ENCODE results near the gene UBE2J2.

UBE2J2 gene

DNA sequence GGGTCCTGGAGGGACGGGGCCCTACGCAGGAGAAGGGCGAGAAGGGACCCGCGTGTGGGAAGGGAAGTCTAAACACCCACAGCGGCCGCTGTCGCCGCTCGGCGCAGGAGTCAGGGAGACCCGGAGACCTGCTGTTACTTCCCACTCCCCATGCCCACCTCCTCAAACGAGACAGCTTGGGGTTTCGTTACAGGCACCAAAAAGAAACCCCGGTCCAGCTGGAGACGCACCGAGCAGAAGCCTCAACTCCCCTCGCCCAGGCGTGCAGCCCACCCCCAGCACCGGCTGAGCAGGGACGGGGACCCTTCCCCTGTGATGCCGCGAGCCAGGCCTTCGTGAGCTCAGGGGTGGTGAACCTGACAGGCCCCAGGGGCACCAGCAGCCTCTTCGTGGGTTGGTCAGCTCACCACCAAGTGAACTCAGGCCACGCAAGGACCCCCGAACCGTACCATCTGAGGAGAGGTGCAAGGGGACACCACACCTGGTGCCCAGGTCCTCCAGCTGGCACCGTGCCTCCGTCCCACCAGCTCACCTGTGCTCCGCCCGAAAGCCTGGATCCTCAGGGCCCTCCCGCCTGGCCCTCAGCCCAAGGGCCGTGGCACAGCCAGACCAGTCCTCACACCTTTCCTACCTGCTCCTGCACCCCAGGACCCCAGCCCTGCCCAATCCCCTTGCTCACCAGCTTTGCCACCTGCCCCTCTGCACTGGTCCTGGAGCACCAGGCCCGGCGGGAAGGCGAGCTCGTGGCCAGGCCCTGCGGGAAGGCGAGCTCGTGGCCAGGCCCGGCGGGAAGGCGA is 46.9 kb downstream of the UBE2J2 start:
- no peak for DNase-seq (ENCODE audit: low read depth)

DNA sequence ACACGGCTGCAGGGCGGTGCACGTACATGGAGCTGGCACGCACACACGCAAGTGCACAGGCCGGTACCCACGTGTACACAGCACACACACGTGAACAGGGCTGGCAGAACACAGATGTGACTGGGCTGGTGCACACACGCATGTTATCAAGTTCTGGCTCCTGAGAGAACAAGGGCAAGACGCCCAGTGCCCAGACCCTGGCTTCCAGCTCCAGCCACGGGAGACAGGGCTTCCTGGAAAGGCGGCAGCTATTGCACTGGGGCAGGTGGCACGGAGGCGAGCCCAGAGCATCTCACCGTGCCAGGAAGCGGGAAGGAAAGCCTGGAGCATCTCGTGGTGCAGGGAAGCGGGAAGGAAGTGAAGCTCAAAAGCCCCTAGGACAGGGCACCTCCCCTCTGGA is 47.7 kb downstream of the UBE2J2 start:
- no peak for DNase-seq (ENCODE audit: low read depth)

DNA sequence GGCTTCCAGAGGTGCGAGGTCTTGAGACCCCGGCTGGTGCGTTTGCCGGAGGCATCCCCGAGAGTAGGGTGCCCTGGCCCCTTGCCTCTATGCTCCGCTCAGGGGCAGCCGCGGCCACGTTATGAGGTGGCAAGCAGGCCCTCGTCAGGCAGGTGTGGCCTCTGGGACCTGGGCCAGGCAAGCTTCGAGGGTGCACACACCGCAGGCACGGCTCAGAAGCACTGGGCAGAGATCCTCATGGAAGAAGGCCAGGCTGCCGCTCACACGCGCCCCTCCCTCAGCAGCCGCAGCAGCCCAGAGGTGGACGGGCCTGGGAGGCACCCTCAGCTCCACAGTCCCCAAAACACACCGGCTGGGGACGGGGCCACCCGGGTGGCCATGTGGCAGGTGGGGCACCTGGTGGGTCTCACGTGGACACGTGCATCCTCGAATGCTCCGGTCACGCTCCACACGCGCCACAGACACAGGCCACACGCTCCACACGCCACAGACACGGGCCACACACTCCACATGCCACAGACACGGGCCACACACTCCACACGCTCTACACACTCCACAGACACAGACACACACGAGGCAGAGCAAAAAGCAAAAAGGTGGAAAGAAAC is 48.3 kb downstream of the UBE2J2 start:
- DNase-seq (ENCODE audit: low read depth) = no peak

DNA sequence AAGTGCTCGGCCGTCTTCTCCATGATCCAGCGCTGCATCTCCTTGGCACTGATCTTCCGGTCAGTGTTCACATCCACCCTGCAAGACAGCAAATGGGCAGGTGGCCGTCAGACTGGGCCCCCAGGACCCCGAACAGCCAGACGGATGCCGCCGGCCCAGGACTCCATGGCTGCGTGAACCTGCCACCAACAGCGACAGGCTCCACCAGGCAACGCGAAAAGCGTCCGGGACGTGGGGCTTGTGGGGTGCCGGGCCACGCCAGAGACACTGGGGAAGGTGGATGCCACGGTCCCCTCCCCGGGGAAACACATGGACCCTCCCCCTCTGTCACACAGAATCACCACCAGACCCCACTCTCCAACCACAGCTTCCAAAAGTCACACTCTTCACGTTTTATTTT is 49.8 kb downstream of the UBE2J2 start:
- DNase-seq (ENCODE audit: low read depth) = no peak

DNA sequence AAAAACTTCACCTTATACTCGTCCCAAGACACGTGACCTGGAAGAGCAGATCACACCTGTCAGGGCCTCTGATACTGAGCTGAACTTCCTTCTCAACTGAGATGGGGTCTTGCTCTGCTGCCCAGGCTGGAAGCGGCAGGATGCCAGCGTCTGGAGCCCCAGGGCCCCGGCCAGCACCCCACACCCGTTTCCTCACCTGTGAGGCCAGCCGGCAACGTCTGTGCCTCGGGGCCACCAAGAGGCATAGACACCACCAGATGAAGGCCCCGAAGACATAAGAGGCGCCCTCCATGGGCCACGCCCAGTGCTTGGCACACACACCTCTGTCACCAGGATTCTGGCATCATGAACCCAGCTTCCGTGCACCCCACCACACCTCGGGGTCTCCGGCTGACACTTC is 50.3 kb downstream of the UBE2J2 start:
- no peak for DNase-seq (ENCODE audit: low read depth)

DNA sequence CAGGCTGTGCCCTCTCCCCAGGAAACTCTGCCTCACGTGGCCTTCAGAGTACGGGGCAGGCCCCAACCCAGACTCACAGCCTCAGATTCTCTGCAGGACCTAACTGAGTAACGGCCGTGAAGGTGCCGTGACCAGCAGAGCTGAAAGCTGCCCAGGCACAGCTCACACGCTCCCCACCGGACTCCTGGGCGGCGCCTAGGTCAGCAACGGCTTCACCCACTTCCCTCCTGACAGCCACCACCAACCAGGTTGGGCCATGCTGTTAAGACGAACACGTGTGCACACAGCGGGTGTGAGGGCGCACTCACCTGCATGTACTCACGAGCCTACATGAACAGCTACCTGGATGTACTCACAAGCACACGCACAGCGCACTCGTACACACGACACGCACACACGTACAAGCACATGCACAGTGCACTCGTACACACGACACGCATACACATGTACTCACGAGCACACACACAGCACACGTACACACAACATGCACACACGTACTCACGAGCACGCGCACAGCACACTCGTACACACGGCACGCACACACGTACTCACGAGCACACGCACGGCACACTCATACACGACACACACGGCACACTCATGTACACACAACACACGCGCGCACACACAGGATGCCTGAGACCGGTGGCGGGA is 51.0 kb downstream of the UBE2J2 start:
- no peak for DNase-seq (ENCODE audit: low read depth)

DNA sequence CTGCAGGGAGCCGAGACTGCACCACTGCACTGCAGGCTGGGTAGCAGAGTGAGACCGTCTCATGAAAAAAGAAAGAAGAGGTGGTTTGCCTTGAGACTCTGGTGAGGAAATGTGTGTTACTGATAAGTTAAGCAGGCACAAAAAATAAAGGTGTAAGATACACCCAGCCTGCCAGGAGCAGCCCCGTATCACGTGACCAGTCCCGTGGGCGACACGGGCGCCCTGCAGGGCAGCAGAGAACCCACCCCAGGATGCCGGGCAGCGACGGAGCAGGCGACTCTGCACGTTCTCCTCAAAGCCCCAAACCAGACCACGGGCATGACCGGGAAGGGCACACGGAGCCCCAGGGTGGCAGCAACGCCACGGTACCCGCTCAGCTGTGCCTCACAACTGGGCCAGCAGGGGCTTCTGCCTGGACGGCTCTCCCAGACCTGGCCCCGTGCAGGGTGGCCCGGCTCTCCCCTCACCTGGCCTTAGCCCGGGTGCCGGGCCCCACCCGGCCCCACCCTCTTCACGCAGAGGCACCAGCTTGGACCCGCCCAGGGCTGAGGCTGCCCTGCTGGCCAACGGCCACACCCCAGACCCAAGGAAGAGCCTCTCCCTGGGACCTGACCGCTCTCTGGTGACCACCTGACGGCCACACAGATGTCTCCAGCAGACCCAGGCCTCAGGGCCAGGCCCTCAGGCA is 51.6 kb downstream of the UBE2J2 start:
- DNase-seq (ENCODE audit: low read depth) = no peak

DNA sequence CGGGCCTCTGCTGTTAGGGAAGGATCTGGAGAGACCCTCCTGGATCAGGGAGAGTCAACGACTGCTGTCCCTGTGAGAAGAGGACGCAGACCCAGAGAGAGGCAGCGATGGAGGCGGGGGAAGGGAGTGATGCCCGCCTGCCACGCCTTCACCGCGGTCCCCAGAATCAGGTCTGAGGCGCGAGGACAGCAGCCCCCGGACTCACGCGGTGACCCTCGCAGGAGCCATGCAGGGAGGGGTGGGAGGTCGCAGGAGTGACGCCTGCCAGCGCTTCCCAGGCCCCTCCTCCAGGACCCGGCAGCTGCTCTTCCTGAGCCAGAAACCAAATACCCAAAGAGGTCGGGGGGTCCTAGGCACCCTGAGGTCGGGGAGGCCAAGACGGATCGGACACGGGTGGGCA is 53.5 kb downstream of the UBE2J2 start:
- DNase-seq (ENCODE audit: low read depth) = no peak

DNA sequence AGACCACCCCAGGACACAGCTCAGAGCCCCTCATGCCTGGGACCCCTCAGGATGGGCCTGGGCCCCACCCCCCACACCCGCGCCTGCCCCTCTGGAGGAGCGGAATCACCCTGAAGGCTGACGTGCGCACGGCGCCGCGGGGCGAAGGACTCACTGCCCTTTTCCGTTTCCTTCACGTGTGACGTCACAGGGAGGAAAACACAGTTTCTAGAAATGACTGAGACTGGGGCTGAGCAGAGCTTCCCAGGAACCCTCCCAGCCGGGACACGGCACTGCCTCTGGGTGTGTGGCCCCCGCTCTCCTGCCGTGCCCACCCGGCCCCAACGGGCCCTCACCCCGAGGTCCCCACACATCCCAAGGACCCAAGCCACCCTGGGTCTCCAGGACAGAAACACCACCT is 54.3 kb downstream of the UBE2J2 start:
- DNase-seq (ENCODE audit: low read depth) = no peak

DNA sequence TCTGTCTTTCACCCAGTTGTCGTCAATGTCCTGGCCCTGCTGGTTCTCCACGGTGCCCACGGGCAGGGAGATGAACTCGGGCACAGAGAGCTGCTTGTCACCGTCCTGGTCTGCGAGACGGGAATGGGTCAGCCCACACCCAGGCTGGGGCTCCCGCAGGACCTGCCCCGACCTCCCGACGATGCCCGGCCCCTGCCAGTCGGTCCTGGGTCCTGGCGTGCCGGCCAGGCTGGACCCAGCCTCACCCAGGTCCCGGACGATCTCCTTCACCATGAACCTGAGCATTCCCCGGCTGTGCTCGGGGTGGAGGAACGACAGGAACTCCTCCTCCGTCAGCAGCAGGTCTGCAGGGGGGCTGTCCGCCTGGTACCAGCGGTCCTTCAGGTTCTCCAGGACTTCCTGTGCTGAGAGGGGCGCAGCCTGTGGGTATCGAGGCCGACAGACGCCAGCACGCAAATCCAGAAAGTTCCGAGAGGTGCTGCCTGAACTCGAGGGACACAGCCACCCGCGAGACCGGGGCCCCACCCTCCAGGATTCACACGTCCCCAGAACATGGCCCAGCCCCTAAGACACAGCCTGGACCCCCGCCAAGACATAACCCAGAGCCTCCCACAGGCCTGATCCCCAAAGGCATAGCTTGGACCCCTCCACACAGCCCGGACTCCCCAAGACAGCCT is 55.0 kb downstream of the UBE2J2 start:
- DNase-seq (ENCODE audit: low read depth) = no peak

DNA sequence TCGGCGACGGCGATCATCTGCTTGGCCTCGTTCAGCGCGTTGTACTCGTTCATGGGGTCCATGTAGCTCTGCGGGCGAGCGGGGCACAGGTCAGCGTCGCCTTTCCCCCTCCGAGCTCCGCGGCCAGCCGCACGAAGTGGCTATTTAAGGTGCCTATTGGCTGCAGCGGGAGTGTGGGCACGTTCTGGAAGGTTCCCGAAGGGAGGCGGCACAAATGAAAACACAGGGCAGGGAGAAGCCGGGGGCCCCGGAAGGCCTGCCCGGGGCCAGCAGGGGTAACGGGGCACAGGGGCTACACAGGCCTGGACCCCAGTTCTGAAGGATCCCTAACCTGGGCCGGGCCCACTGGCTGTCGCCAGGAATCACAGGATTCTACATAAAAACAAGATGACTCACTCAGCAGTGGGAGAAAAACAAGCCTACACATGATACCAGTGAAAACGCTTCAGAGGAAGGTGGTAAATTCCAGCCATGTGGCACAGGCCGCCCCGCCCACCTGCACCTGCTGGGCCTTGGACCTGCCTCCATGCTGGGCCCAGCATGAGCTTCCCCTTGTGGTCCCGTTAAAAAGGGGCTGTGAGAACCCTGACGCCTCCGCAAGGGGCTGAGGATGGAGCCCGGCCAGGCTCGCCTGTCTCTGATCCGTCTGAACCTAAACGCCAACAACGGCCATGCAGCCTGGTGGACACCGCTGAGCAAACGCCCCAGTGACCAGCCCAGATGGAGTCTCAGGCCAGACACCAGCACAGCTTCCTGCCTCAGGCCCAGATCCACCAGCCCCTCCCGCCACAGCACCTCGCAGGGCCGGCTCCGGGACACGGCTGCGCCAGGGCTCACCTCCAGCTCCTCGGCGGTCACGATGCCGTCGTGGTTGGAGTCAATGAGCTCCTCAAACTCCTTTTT is 55.8 kb downstream of the UBE2J2 start:
- no peak for DNase-seq (ENCODE audit: low read depth)

DNA sequence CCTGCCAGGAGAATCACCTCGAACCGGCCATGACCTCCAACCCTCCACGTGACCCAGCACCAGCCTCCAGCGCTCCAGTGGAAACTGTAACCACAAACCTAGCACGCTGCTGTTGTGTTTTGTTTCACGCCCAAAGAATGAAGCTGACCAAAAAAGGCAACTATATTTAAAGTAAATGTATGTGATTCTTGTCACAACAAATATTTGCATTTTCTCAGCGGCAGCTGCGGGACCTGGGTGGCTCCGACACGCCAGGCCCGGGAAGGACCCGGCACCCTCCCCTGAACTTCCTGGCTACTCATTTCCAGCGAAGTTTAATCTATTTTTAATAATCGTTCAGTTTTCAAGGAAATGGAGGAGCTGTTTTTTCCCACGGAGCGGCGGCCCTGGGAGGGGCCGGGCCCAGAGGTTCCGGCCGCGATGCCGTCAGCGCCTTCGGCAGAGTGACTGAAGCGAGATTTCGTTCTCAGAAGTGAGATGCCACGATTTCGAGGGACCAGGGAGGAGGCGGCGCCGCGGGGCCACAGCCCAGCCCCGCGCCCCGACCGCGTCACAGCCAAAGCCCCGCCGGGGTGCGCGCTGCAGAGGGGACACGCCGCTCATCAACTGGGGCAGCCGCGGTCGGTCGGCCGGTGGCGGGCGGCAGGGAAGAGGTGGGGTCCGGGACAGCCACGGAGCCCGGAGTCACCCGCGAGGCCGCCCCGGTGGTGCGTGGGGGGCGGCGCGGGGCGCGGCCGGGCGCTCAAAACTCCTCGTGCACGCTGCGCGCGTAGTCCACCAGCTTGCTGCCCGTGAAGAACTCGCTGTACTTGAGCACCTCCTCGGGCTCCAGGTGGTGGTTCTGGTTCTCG is 56.7 kb downstream of the UBE2J2 start:
- no peak for DNase-seq (ENCODE audit: low read depth)

DNA sequence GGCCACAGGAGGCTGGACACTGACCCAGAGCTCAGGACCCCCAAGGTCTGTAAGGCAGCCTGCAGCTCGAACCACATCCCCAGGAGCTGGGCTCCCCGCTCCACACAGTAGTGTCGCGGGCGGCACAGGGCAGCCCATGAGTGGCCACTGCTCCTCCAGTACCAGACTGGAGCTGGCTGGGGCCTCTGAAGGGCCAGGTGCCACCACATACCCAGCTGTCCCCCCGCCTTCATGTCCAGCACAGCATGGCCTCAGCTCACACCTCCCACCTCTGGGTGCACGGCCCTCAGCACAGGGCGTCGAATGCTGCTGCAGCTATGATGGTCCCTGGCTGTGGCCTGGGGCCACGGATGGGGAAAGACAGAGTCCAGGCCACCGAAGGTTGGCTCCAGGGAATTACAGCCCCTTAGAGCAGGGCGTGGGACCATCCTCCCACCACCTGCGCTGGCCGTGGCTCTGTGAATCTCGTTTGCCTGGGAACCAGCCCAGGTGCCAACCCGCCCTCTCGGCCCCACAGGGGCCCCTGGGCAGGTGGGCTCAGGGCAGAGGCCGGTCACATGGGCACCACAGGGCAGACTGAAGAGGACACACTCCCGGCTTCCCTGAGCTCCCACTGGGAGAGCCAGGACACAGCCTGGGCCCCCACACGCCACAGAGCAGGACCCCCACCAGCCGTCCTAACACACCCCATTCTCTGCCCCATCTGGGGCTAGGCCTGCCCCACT is 57.6 kb downstream of the UBE2J2 start:
- DNase-seq (ENCODE audit: low read depth) = no peak

DNA sequence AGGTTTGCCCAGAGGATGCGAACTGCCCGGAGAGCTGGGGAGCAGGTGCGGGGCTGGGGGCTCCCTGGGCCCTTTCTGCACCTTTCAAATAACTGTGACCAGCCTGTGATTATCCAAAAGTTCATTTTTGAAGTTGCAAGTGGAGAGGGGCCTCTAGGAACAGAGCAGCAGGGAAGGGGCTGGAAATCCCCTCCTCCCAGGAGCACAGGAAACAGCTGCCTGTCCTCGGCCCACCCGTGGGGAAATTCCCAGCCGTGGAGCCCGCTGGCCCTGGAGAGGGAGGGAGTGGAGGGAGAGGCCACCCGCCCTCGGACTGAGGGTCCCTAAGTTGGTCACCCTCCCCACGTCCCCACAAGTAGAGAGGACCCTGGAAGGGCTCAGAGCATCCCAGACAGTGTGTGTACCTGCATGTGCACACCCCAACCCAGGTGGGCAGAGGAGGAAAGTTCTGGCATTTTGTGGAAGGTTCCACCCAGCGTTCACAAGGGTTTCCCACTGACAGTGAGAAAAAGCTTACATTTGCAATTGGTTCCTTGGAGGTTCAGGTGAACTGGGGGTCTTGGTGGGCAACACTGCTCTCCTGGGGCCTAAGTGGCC is 58.5 kb downstream of the UBE2J2 start:
- no peak for DNase-seq (ENCODE audit: low read depth)

DNA sequence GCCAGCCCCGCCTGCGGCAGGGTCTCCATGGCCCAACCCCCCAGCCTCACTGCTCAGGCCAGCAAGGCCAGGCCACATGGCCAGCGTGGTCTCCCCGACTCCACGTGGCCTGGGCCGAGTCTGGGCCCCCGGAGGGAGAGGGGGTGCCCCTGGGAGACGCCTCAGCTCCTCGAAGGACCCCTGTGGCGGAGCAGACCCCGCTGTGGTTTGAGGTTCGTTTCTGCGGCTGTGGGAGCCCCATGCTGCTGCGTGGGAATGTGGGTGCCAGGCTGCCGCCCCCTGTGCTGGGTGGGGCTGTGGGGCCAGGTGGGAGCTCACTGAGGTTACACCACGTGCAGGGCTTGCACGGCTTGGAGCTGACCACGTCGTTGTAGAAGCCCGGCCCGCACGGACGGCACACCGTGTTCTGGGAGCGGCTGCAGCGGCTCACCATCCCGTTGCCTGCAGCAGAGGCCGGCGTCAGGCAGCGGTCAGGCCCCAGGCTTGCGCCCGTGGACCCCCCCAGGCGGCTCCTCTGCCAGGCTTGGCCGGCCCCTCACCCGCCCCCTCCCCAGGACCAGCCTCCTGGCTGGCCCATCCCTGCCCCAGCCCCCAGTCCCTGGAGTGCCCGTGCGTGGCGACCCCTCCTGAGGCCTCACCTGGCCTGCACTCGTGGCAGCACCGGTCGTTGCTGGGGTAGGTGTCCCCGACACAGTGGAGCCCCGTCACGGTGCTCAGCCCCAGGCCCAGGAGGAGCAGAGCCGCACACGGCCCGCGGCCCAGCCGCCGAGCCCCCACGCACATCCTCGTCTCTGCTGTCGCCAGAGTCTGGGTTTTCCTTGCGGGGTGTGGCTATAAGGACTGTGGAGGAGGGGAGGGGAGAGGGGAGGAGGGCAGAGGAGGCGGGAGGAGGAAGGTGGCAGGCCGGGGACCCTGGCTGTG is 60.0 kb downstream of the UBE2J2 start, which contains the start of gene TNFRSF4:
TSS of gene TNFRSF4 (minus strand) at position 809 of the 921 bp plus-strand sequence. CDS start at position 783, 26 bp downstream.
- no peak for DNase-seq (ENCODE audit: low read depth)

DNA sequence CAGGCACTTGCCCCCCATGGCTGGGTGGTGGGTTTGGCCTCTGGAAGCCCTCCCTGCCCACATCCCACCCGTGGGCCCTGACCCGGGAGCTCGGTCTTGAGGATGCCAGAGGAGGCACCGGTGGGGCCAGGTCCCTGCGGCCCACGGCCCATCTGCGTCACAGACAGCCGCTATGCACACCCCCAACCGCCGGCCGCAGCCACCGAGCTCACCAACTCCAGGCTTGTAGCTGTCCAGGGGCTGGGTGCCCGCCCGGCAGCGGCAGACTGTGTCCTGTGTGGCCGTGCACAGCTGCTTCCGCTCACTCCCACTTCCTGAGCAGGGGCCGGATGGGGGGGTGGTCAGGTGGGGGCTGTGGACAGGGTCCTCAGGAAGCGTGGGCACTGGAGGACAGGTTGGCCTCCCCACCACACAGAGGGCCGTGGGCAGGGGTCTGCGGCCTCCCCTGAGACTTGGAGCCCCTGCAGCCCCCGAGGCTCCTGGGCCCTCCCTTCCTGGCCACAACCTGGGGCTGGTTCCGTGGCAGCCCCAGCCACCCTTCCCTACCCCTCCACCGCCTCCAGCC is 60.8 kb downstream of the UBE2J2 start:
- no peak for DNase-seq (ENCODE audit: low read depth)

Data from GM04503 (cell line).